Right atrium auricular region (tissue), 2 donors: ENCODE measurements around the gene DUSP2. TPM values are rescaled to one million over a fixed set of nuclear protein-coding genes. Genes with fewer than 3 reads are reported as not detected.

Source experiments
- DNase-seq: peaks from one replicate; pipeline ENCODE4 v3.0.0-alpha.2; 2019; ENCODE audit warnings: low spot score
- H3K27ac ChIP-seq, 2 donors: fragments of 200-600 bp; sonication (generic); 1 replicate in 1 of 2; 2 replicates in 1 of 2; pipeline ENCODE4 v1.5.1; 2016 to 2019
- H3K27me3 ChIP-seq, 2 donors: fragments of 200-600 bp; sonication (generic); one replicate each; pipeline versions ENCODE4 v1.5.1 to v1.6.0; 2017 to 2019
- H3K36me3 ChIP-seq: fragments of 200-600 bp; sonication (generic); one replicate; pipeline ENCODE4 v1.5.1; 2016
- H3K4me1 ChIP-seq, 2 donors: fragments of 200-600 bp; sonication (generic); one replicate each; pipeline versions ENCODE4 v1.5.1 to v1.6.0; 2017 to 2019
- H3K4me3 ChIP-seq, 2 donors: fragments of 200-600 bp; sonication (generic); 1 replicate in 1 of 2; 2 replicates in 1 of 2; pipeline ENCODE4 v1.5.1; 2017 to 2019; ENCODE audit warnings: mild to moderate bottlenecking in 1 of 2, moderate library complexity in 1 of 2
- H3K9me3 ChIP-seq, 2 donors: fragments of 200-600 bp; sonication (generic); one replicate each; pipeline ENCODE4 v1.5.1; 2019
- total RNA-seq, 2 donors: library from RNA; depleted of rRNA; stranded (reverse); fragments of >200 nt; gene quantifications; one replicate each; pipeline ENCODE4 v1.1.0, GENCODE V29; 2016
- TF ChIP-seq, protein P1 (sequence below), 2 donors: fragments of 200-600 bp; sonication (generic); IDR thresholded peaks; one replicate each; pipeline ENCODE4 v1.5.1; 2019; ENCODE audit warnings: antibody characterized with exemption in 2 of 2

DUSP2 gene
- total RNA-seq, 2 donors from 2014 or later = 4.0 to 9.0 TPM

DNA sequence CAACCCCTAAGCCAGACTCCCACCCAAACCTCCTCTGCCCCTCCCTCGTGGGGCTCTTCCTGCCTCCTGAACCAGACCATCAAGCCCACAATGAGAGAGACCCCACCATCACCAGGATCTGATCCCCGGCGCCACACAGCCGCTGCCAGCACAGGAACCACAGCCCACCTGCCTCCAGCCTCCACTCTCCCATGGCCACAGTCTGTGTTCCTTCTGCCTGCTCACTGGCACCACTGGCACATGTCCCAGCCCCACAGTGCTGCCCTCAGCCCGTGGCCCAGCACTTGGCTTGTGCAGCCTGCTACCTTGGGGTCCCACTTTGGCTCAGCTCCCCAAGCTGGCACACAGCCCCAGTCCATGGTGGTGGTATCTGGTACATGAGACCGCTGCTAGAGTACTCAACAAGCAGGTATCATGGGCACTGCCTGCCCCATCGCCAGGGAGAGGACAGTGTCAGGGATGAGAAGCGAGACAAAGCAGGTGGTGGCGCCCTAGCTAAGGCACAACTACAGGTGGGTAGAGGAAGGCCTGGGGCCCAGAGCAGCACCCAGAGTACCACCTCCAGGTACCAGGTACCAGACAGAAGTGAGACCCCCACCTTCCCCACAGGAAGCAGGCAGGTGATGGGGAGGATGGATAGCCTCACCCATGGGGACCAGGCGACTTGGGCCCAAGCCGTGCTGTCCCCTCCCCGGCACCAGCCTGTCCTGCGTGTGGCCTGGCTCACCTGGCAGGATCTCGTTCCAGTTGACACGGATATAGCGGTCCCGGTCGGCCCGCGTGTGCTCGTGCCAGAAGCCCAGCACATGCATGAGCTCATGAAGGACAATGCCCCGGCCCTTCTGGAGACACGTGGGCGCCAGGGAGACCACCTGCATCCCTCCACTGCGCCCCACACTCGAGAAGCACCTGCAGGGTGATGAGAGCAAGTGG, 13.2 kb downstream of the DUSP2 start:
- TF ChIP-seq, protein P1, sequence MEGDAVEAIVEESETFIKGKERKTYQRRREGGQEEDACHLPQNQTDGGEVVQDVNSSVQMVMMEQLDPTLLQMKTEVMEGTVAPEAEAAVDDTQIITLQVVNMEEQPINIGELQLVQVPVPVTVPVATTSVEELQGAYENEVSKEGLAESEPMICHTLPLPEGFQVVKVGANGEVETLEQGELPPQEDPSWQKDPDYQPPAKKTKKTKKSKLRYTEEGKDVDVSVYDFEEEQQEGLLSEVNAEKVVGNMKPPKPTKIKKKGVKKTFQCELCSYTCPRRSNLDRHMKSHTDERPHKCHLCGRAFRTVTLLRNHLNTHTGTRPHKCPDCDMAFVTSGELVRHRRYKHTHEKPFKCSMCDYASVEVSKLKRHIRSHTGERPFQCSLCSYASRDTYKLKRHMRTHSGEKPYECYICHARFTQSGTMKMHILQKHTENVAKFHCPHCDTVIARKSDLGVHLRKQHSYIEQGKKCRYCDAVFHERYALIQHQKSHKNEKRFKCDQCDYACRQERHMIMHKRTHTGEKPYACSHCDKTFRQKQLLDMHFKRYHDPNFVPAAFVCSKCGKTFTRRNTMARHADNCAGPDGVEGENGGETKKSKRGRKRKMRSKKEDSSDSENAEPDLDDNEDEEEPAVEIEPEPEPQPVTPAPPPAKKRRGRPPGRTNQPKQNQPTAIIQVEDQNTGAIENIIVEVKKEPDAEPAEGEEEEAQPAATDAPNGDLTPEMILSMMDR (IDR thresholded peaks at IDR 0.05) = no peak
- no peak overlapping the region for H3K4me3 ChIP-seq
- H3K9me3 ChIP-seq = no peaks in the 10 kb centered on the region
- no peaks in the 10 kb centered on the region for H3K4me1 ChIP-seq
- no peaks in the 10 kb centered on the region for H3K36me3 ChIP-seq
- H3K27me3 ChIP-seq = no peaks in the 10 kb centered on the region
- no peak for DNase-seq
- no peak overlapping the region for H3K27ac ChIP-seq

- Histone ChIP-seq H3K36me3 (no peaks in the 10 kb centered on the region), H3K27me3 (no peaks in the 10 kb centered on the region), H3K9me3 (no peaks in the 10 kb centered on the region), H3K27ac (no peak overlapping the region), H3K4me1 (no peaks in the 10 kb centered on the region), H3K4me3 (no peak overlapping the region)
- no peak for DNase-seq
- TF ChIP-seq, protein P1 (IDR thresholded peaks at IDR 0.05) = no peak
Measured at GRCh38 chr2:96131152-96131812, 14.0 kb downstream of the DUSP2 start.

DNA sequence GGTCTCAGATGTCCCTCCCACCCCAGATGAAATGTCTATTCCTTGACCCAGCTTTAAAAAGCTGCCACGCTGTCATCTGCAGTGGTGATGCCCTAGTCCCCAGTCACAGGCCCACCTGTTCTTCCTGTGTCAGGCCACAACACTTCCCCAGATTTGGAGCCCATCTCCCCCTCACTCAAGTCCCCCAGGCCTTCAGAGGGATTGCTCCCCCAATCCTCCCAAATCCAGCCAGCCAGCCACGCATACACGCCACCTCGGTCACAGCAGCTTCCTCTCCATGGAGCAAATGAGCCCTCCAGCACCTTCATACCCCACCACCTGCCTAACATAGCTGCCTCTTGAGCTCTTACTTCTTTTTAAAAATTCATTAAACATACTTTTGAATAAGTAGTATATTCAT, 14.8 kb downstream of the DUSP2 start:
- Histone ChIP-seq H3K27ac (no peak overlapping the region), H3K4me1 (no peaks in the 10 kb centered on the region), H3K4me3 (no peak overlapping the region), H3K9me3 (no peaks in the 10 kb centered on the region), H3K36me3 (no peaks in the 10 kb centered on the region), H3K27me3 (no peaks in the 10 kb centered on the region)
- no peak for DNase-seq
- TF ChIP-seq, protein P1 (IDR thresholded peaks at IDR 0.05) = no peak

GRCh38 chr2:96129528-96130120, 15.6 kb downstream of the DUSP2 start:
- Histone ChIP-seq H3K36me3 (no peaks in the 10 kb centered on the region), H3K4me1 (no peaks in the 10 kb centered on the region), H3K4me3 (no peak overlapping the region), H3K27me3 (no peaks in the 10 kb centered on the region), H3K27ac (no peak overlapping the region), H3K9me3 (no peaks in the 10 kb centered on the region)
- DNase-seq = no peak
- TF ChIP-seq, protein P1 (IDR thresholded peaks at IDR 0.05) = no peak

DNA sequence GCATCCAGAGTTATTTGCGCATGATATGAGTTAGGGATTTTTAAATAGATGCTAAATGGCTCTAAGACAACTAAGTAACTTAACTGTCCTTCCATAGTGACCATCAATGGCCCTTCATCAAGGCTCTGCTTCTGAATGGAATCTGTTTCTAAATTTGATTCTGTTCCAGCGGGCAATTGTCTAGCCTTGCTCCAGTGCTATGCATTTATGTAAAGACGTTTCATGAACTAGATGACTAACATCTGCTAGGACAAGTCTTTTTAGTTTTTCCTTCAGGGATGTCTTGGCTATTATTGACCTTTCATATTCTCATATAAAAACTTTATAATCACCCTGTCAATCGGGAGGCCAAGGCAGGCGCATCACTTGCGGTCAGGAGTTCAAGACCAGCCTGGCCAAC, 16.8 kb downstream of the DUSP2 start:
- H3K4me3 ChIP-seq = no peak overlapping the region
- no peaks in the 10 kb centered on the region for H3K27me3 ChIP-seq
- no peaks in the 10 kb centered on the region for H3K36me3 ChIP-seq
- H3K9me3 ChIP-seq = no peaks in the 10 kb centered on the region
- DNase-seq = no peak
- H3K27ac ChIP-seq = no peak overlapping the region
- TF ChIP-seq, protein P1 (IDR thresholded peaks at IDR 0.05) = no peak
- H3K4me1 ChIP-seq = no peaks in the 10 kb centered on the region
